GM18907 (cell line): Measurements from ENCODE around the gene ASTN1.

Source experiments
- ATAC-seq: cut with Tn5 transposase; IDR thresholded peaks from one replicate; pipeline ENCODE4 v1.9.1; 2021; ENCODE audit warnings: mild to moderate bottlenecking, moderate library complexity; ENCODE audit not compliant: unreplicated experiment

ASTN1 gene

GRCh38 chr1:176843352-176844297, 320.9 kb downstream of the ASTN1 start:
- ATAC-seq: no peak

GRCh38 chr1:176841238-176841637, 323.3 kb downstream of the ASTN1 start:
- ATAC-seq: no peak

- no peak for ATAC-seq
Observed at GRCh38 chr1:176839216-176839615, 325.3 kb downstream of the ASTN1 start.

GRCh38 chr1:176838276-176838995, 326.1 kb downstream of the ASTN1 start:
- ATAC-seq: no peak

- no peak for ATAC-seq
Observed at GRCh38 chr1:176837708-176838107, 326.8 kb downstream of the ASTN1 start.

GRCh38 chr1:176831150-176831549, 333.4 kb downstream of the ASTN1 start:
- ATAC-seq: no peak

- ATAC-seq: no peak
Observed at GRCh38 chr1:176829261-176829660, 335.3 kb downstream of the ASTN1 start.

- no peak for ATAC-seq
Observed at GRCh38 chr1:176826265-176826664, 338.2 kb downstream of the ASTN1 start.

- no peak for ATAC-seq
Observed at GRCh38 chr1:176820391-176821031, 344.0 kb downstream of the ASTN1 start.

- no peak for ATAC-seq
Observed at GRCh38 chr1:176816232-176816631, 348.3 kb downstream of the ASTN1 start.

- no peak for ATAC-seq
Observed at GRCh38 chr1:176815621-176816020, 348.9 kb downstream of the ASTN1 start.

GRCh38 chr1:176811511-176812288, 352.8 kb downstream of the ASTN1 start:
- no peak for ATAC-seq

- ATAC-seq: no peak
Observed at GRCh38 chr1:176809292-176809691, 355.2 kb downstream of the ASTN1 start.
